BLaER1 treated with 17β-estradiol and CSF1 and Interleukin-3, amounts not matched to agents 10 nM and 100 nM (cell line): ENCODE results near the gene CUX1.
A peak's percentile ranks its signal among the peaks of the same experiment; 100 is the strongest.
"Not testable (repeated sequence)": the region's sequence is repeated elsewhere in the genome, so short reads cannot be mapped to it uniquely, and the experiment has no call there.

Experiments
- H3K27ac ChIP-seq, 11 experiments: shearing (Covaris generic); formaldehyde crosslinking; 2 replicates each; pipeline ENCODE4 v1.8.1; 2022
- H3K27me3 ChIP-seq, 11 experiments: shearing (Covaris generic); formaldehyde crosslinking; 2 replicates each; pipeline ENCODE4 v1.8.1; 2022
- H3K36me3 ChIP-seq, 11 experiments: shearing (Covaris generic); formaldehyde crosslinking; 2 replicates each; pipeline ENCODE4 v1.8.1; 2022
- H3K4me1 ChIP-seq, 10 experiments: shearing (Covaris generic); formaldehyde crosslinking; 2 replicates each; pipeline ENCODE4 v1.8.1; 2022
- H3K4me2 ChIP-seq, 11 experiments: shearing (Covaris generic); formaldehyde crosslinking; 2 replicates each; pipeline ENCODE4 v1.8.1; 2022
- H3K4me3 ChIP-seq, 10 experiments: shearing (Covaris generic); formaldehyde crosslinking; 2 replicates each; pipeline ENCODE4 v1.8.1; 2022
- H3K9ac ChIP-seq, 11 experiments: shearing (Covaris generic); formaldehyde crosslinking; 2 replicates each; pipeline ENCODE4 v1.8.1; 2022
- H3K9me3 ChIP-seq, 11 experiments: shearing (Covaris generic); formaldehyde crosslinking; replicated peaks in 1 of 11; 2 replicates each; pipeline ENCODE4 v1.8.1; 2022
- H4K20me1 ChIP-seq, 11 experiments: shearing (Covaris generic); formaldehyde crosslinking; 2 replicates each; pipeline ENCODE4 v1.8.1; 2022
- Cebpa-rat ChIP-seq, 11 experiments: shearing (Covaris generic); IDR thresholded peaks; 2 replicates each; pipeline ENCODE4 v1.8.1; 2022

The CUX1 gene

GRCh38 chr7:101866328-101866727 lies 48.9 kb downstream of the CUX1 start:
- peaks cover 0 to 25% (median 13%) of the 10 kb centered on the region in 11 experiments; a peak in 13 of 22 replicates for H3K36me3 ChIP-seq
- H3K4me3 ChIP-seq: no peak overlapping the region
- H3K9ac ChIP-seq: no peak overlapping the region
- no peaks in the 10 kb centered on the region for H3K27me3 ChIP-seq
- TF ChIP-seq Cebpa-rat (IDR thresholded peaks at IDR 0.05): no peak
- peaks cover 61 to 100% (median 99%) of the 10 kb centered on the region in 10 experiments for H3K4me1 ChIP-seq
- peaks cover 83 to 100% (median 98%) of the 10 kb centered on the region in 11 experiments; a peak in 21 of 22 replicates for H4K20me1 ChIP-seq
- H3K9me3 ChIP-seq: no peaks in the 10 kb centered on the region
- H3K4me2 ChIP-seq: peak overlapping the region in 8 of 11 experiments; percentile 55 to 99 (median 80); a peak in 12 of 22 replicates
- H3K27ac ChIP-seq: 0 out of 22 replicates have a peak overlapping the region, but pooled peaks of 1 of the 11 experiments have one; percentile 57

DNA sequence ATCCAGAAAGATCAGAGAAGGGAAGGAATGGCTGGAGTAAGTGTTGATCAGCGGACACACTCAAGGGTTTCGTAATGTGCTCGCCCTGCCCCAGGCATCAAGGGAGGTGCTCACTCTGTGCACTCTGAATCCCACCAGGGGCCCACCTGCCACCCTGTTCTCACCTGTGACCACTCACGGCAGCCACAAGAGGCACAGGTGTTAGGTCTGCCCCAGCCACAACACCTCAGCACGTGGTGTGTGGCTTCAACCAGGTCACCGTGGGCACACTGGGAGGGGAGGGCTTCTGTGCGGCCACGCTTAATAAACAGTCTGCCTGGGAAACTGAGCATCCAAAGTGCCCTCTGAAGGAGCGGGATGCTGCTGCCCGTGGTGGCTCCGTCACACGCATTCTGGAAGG lies 49.8 kb downstream of the CUX1 start:
- H3K36me3 ChIP-seq: peaks cover 0 to 23% (median 13%) of the 10 kb centered on the region in 11 experiments; a peak in 13 of 22 replicates
- peak overlapping the region in 6 of 11 experiments; percentile 5 to 46 (median 22); a peak in 3 of 22 replicates for H3K27ac ChIP-seq
- peaks cover 62 to 100% (median 95%) of the 10 kb centered on the region in 10 experiments for H3K4me1 ChIP-seq
- no peak overlapping the region for H3K4me3 ChIP-seq
- no peak for TF ChIP-seq Cebpa-rat (IDR thresholded peaks at IDR 0.05)
- H3K9me3 ChIP-seq: no peaks in the 10 kb centered on the region
- H3K4me2 ChIP-seq: peak overlapping the region; percentile 27 to 92 (median 61); a peak in 21 of 22 replicates
- peaks cover 83 to 100% (median 99%) of the 10 kb centered on the region in 11 experiments; a peak in 21 of 22 replicates for H4K20me1 ChIP-seq
- H3K27me3 ChIP-seq: no peaks in the 10 kb centered on the region
- H3K9ac ChIP-seq: no peak overlapping the region

GRCh38 chr7:101867681-101868080 lies 50.3 kb downstream of the CUX1 start:
- Histone ChIP-seq H3K4me1 (peaks cover 60 to 98% (median 91%) of the 10 kb centered on the region in 10 experiments), H3K36me3 (peaks cover 0 to 19% (median 11%) of the 10 kb centered on the region in 11 experiments; a peak in 13 of 22 replicates), H4K20me1 (peaks cover 84 to 100% (median 98%) of the 10 kb centered on the region in 11 experiments; a peak in 21 of 22 replicates), H3K4me2 (peak overlapping the region; percentile 27 to 92 (median 61)), H3K27ac (peak overlapping the region in 6 of 11 experiments; percentile 1 to 50 (median 40); a peak in 10 of 22 replicates), H3K9ac (peak overlapping the region in 4 of 11 experiments; percentile 3 to 27 (median 10); a peak in 2 of 22 replicates)
- H3K9me3 ChIP-seq, H3K27me3 ChIP-seq, H3K4me3 ChIP-seq: not testable (repeated sequence)

DNA sequence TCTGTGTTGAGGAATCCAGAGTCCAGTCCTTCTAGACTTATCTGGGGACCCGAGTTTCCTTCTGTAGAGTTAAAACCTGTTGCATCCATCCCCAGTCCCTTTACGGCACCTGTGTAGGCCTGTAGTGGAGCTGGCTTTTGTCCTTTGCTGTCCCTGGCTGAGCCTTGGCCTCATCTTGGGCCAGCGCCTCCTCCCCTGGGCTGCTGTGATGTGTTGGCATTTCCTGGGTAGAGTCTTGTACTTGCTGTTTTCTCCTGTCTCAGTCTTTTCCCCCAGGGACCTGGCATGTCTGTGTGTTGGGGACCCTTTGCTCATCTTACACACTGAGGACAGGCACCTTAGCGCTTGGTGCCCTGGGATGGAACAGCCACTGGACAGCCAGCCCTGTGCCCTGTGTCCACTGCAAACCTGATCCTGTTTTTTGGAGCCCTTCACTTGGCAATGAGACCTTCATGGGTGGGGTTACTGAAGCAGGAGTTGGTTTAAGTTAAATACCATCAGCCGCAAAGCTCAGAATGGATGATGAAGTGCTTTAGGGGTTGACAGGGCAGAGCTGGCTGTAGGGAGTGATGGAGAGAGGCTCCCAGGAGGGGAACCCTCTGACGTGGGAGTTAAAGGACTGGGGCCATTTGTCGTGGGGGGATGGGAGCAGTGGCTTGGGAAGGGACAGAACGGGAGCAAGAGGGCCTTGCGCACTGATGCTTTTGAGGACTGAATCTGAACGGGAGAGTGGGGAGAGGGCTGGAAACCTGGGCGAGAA lies 50.9 kb downstream of the CUX1 start:
- Histone ChIP-seq H3K27ac (peak overlapping the region in 9 of 11 experiments; percentile 1 to 50 (median 31); a peak in 10 of 22 replicates), H3K9me3 (no peaks in the 10 kb centered on the region), H4K20me1 (peaks cover 91 to 100% (median 100%) of the 10 kb centered on the region in 11 experiments; a peak in 21 of 22 replicates), H3K36me3 (peaks cover 0 to 18% (median 11%) of the 10 kb centered on the region in 11 experiments; a peak in 13 of 22 replicates), H3K9ac (peak overlapping the region in 5 of 11 experiments; percentile 3 to 27 (median 12); a peak in 3 of 22 replicates), H3K4me3 (no peak overlapping the region), H3K4me1 (peaks cover 60 to 96% (median 87%) of the 10 kb centered on the region in 10 experiments), H3K27me3 (no peaks in the 10 kb centered on the region), H3K4me2 (peak overlapping the region; percentile 27 to 92 (median 61))
- no peak for TF ChIP-seq Cebpa-rat (IDR thresholded peaks at IDR 0.05)

GRCh38 chr7:101869026-101869900 lies 51.8 kb downstream of the CUX1 start:
- Histone ChIP-seq H3K4me1 (peaks cover 60 to 96% (median 86%) of the 10 kb centered on the region in 10 experiments), H3K4me3 (no peak overlapping the region), H3K4me2 (peak overlapping the region; percentile 9 to 92 (median 61); a peak in 20 of 22 replicates), H4K20me1 (peaks cover 95 to 100% (median 100%) of the 10 kb centered on the region in 11 experiments; a peak in 21 of 22 replicates), H3K9me3 (no peaks in the 10 kb centered on the region), H3K27ac (peak overlapping the region in 4 of 11 experiments; percentile 16 to 50 (median 40); a peak in 5 of 22 replicates), H3K36me3 (peaks cover 0 to 26% (median 10%) of the 10 kb centered on the region in 11 experiments; a peak in 15 of 22 replicates), H3K9ac (peak overlapping the region in 3 of 11 experiments; percentile 12 to 25 (median 19); a peak in 2 of 22 replicates), H3K27me3 (no peaks in the 10 kb centered on the region)
- TF ChIP-seq Cebpa-rat (IDR thresholded peaks at IDR 0.05): no peak

GRCh38 chr7:101869901-101870290 lies 52.5 kb downstream of the CUX1 start:
- no peaks in the 10 kb centered on the region for H3K27me3 ChIP-seq
- peak overlapping the region in 3 of 11 experiments; percentile 16 to 50 (median 41); a peak in 1 of 22 replicates for H3K27ac ChIP-seq
- peaks cover 55 to 96% (median 86%) of the 10 kb centered on the region in 10 experiments for H3K4me1 ChIP-seq
- peaks cover 0 to 27% (median 12%) of the 10 kb centered on the region in 11 experiments; a peak in 15 of 22 replicates for H3K36me3 ChIP-seq
- peak overlapping the region in 10 of 11 experiments; percentile 27 to 92 (median 64); a peak in 18 of 22 replicates for H3K4me2 ChIP-seq
- no peak overlapping the region for H3K4me3 ChIP-seq
- no peaks in the 10 kb centered on the region for H3K9me3 ChIP-seq
- 0 out of 22 replicates have a peak overlapping the region, but pooled peaks of 2 of the 11 experiments have one; percentile 19 to 25 for H3K9ac ChIP-seq
- peaks cover 99 to 100% (median 100%) of the 10 kb centered on the region in 11 experiments; a peak in 21 of 22 replicates for H4K20me1 ChIP-seq
- no peak for TF ChIP-seq Cebpa-rat (IDR thresholded peaks at IDR 0.05)

GRCh38 chr7:101870361-101871062 lies 53.1 kb downstream of the CUX1 start:
- no peaks in the 10 kb centered on the region for H3K9me3 ChIP-seq
- 0 out of 22 replicates have a peak overlapping the region, but pooled peaks of 1 of the 11 experiments have one; percentile 16 for H3K27ac ChIP-seq
- H3K36me3 ChIP-seq: peaks cover under 1 to 27% (median 12%) of the 10 kb centered on the region in 11 experiments; a peak in 17 of 22 replicates
- peaks cover 49 to 96% (median 86%) of the 10 kb centered on the region in 10 experiments for H3K4me1 ChIP-seq
- no peak overlapping the region for H3K4me3 ChIP-seq
- TF ChIP-seq Cebpa-rat (IDR thresholded peaks at IDR 0.05): no peak
- H3K27me3 ChIP-seq: no peaks in the 10 kb centered on the region
- H4K20me1 ChIP-seq: peaks cover 99 to 100% (median 100%) of the 10 kb centered on the region in 11 experiments; a peak in 21 of 22 replicates
- H3K4me2 ChIP-seq: peak overlapping the region in 10 of 11 experiments; percentile 13 to 92 (median 58); a peak in 13 of 22 replicates
- H3K9ac ChIP-seq: peak overlapping the region in 1 of 11 experiments; percentile 36; a peak in 1 of 22 replicates
